HG03432 (cell line): ENCODE results near the gene STK38L.

Experiments used
- ATAC-seq: cut with Tn5 transposase; IDR thresholded peaks from one replicate; pipeline ENCODE4 v1.9.1; 2021; ENCODE audit warnings: mild to moderate bottlenecking, moderate library complexity; ENCODE audit not compliant: unreplicated experiment

STK38L gene

DNA sequence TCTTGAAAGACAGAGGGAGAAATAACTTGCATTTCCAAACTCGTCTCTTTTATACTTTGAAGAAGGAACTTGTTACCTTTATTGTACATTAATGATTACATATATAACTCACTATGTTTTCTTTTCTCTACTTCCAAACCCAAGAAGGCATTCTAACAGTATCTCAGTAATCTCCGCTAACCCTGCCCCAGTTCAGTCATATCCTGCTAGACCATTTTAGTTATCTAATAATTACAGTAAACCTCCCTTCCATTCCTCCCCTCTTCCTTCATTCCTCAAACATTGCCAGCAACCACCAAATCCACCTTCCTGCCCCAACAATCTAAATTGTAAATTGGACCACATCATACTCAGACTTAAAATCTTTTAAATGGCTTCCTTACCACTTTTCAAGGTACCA is 30.6 kb downstream of the STK38L start:
- no peak for ATAC-seq

DNA sequence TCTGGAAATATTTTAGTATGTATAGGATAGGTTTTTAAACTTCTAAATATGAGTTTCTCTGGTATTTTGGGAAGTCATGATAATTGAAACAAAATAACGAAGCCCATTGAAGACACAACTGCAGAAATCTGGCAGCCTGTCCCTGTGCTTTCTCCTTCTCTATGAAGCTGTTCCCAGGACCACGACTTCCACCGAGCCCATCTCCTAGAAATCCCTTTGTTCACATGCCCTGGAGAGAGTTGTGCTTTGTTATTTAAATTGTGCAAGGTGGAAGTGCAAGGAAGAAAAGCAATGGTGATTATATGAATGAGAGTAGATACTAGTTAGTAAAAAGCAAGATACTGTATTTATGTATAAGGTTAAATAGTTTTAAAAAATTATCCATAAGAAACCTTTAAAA is 32.2 kb downstream of the STK38L start:
- ATAC-seq: no peak

DNA sequence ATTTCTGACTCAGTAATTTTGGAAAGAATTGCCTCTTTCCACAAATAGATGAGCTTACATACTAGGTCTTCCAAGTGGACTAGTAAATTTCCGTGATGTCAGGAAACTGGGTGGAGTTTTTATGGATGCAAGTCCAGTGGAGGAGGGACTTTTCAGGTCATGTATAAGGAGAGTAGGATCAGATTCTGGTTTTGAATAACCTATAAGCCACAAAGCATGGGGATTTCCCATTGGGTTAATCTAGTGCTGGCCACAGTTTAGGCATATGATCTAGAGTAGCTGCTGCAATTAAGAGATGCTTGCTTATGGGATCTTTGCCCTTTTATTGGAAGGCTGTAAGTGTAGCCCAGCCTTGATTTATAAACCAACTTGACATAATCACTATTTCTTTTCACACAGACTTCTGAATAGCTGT is 33.8 kb downstream of the STK38L start:
- peak; percentile 89 for ATAC-seq

DNA sequence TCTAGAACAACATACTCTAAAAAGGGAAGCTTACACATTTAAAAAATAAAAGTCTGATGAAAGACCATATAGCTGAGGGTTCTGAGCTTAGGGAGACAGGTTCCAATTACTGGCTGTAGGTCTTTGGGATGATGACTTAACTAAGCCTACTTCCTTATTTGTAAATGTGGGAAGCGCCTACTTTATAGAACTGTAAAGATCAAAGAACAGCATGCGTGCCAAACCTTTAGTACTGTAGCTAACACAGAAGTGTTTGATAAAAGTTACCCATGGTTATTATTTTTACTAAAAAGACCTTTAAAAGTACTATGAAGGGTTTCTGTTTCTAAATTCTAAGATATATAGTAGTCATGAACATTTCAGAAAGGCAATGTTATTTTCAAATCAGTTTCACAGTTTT is 35.7 kb downstream of the STK38L start:
- no peak for ATAC-seq

DNA sequence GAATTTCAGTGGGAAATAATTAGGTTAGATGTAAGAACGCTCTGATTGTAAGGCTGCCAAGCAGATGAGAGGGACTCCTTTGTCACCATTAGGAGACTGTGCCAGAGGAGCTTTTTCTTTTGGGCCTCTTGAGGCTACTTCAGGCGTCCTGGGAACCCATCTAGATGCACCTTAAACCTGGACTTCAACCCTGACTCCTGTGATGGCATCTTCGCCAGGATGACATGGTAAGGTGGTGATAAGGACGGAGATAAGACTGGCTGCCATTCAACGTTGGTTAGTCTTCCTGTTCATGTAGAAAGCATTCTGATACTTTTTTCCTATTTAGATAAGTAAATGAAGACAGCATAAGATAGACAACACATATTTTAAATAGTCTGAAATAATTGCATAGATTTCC is 36.3 kb downstream of the STK38L start:
- ATAC-seq: no peak

DNA sequence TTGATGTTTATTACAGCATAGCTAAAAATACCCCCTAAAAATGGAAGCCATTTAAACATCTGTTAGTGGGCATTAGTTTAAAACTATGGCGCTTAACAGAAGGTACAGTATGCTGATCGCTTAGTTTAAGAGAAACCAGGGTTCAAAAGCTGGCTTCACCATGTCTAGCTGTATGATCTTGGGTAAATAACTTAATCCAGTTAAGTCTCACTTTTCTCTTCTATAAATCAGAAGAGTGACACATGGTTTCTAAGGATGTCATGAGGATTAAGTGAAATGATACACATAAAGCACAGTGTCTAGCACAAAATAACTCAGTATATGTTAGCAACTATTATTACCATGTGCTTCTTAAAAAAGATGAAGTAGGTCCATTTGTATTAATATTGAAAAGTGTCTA is 38.7 kb downstream of the STK38L start:
- no peak for ATAC-seq

DNA sequence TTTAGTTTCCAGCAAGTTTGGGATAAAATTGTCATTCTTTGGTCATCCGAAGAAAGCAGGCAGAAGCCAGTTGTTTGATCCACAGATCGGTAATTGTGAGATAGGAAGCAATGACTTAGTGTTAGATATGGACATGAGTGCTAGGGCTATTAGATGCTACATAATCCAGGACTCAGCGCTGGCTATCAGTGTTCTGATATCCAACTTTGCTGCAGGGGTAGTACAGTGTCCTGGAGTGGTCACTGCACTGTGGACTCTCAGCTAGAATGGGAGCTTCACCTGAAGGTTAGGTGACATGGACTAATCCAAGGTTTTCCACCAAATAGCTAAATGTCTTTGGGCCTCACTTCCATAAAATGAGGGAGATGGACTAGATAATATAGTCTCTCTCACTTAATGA is 39.9 kb downstream of the STK38L start:
- no peak for ATAC-seq

DNA sequence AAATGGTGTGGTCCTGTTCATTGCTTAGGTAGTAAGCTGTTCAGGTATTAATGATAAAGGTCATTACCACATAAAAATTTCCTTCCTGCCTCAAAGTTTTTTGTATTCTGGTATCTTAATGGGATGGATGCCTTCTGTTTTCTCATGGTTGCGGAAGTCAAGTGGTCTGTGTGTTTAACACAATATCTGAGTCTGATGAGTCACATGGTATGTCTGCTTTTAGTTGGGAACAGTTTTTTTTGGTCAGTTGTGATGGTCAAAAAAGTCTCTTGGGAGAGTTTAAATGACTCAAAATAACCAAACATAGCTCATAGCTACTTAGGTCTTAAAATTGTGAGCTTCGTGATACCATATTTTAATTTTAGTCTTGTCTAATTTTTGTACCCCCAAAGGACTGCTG is 40.7 kb downstream of the STK38L start:
- ATAC-seq: peak; percentile 72

DNA sequence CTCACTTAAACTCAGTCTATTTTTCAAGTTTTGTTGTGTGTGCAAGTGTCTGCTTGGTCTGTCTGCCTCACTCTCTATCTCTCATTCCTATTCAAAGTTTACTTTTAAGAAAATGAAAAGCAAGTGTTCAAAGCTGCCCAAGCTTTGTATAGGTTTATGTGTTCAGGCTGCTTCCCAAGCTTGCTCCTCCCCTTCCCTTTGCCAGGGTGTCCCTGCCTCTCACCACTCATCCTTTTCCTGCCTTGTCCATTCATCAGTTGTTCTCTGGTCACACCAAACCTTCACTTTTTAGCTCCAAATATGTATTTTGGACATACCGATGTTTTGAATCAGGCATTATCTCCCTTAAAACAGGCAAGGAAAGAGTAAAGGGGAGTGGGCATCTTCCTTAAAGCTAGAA is 41.3 kb downstream of the STK38L start:
- no peak for ATAC-seq

DNA sequence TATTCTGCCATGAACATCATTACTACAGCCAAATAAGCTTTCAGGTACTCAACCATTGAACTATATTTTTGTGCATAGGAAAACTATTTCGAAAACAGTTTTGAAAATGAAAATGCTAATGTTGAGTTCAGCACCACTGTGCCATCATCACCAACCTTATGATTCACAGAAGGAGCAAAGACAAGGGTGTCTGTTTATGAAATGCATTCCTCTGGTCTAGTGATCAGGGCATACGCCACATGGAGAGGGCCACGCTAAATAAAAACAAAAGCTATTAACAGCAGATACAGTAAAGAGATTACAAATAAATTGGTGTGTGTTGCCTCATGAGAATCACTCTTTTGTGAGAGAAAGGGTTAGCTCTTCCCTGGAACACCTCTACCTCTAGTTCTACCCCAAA is 45.3 kb downstream of the STK38L start:
- no peak for ATAC-seq

DNA sequence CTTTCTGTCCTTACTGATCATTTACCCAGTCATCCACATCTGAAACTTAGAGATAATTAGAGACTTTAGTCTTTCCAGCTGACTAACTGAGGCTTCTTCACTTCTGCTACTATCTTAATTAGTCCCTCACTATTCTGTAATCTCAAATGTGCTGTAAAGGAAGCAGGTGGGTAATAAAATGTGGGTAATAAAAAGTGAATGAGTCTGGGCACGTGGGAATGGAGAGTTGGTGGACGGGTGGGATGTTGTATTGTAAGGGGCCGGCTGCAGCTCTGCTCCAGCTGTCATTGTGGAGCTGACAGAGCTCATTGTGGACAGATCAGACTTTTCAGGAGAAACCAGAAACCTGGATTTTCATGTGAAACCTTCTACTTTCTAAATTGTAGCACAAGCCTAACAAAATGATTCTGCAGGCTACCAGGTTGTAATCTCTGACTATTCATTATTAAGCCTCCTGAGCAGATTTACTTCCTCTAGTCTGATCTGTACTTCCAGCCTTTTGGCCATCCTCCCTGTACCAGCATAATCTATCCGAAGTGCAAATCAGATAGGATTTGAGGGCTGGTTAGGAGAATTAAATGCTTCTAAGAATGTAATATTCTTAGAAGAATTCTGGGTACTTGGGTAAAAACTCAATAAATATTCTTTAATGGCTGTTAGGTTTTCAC is 46.5 kb downstream of the STK38L start:
- peak; percentile 46 for ATAC-seq

DNA sequence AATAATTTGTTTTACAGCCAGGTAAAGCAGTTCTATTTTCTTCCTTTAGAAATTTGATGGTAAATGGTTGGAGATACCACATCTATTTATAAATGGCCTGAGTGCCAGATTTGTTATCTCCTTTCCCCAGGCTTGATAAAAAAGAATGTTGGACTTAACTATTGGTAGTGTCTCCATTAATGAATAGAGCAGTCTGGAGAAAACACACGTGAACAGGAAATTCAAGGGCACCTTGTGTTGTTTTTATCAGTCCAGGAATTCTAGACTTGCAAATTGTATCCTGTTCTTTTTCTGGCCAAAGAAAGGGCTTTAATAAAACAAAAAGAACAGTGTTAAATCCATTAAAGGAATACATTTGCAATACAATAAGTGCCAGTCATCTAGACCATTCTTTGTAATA is 47.8 kb downstream of the STK38L start:
- ATAC-seq: no peak

DNA sequence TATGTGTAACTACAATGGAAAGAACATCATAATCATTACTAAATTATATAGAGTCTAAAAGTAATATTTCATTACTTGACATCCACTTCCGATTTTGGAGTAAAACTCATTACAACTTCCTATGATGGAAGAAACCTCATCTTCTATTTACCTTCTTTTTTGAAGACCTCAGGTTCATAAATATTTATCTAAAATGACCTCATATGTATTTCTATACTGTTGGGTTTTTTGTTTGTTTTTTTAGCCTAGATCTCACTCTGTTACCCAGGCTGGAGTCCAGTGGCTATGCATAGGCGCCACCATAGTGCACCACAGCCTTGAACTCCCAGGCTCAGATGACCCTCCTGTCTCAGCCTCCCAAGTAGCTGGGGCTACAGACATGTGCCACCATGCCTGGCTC is 48.6 kb downstream of the STK38L start:
- ATAC-seq: no peak

DNA sequence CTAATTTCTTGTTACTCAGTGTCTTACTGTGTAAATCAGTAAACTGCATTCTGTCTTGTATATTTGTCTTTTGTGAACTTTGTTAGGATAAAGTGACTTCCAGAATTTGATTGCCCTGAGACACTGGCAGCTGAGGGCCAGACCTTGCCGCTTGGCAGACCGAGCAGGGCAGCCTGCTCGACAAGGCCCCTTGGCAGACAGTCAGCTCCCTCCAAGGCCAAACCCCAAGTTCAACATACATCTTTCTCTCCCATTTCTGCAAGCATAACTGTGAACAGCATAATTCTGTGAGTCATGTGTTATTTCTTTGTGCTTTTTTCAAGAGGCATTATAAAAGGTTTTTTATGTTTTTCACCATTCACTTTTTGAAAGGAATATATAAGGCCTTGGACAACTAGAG is 49.4 kb downstream of the STK38L start:
- ATAC-seq: no peak

DNA sequence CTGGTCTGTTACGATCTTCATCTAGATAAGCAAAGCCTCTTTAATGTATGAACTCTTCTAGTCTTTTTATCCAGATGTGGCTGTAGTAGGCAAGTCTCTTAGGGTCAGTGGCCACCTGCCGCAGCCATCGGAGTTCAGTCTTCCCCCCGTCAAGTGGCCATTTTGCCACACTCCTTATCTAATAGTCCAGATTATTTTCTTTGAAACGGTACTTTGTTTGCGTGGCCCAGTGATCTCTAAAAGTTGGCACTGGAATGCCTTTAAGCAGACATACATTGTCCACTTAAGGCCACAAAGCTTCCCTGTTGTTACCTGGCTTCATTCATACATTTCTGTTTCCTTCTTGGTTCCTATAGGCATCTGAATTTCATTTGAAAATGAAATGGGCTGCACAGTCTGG is 52.6 kb downstream of the STK38L start:
- no peak for ATAC-seq

DNA sequence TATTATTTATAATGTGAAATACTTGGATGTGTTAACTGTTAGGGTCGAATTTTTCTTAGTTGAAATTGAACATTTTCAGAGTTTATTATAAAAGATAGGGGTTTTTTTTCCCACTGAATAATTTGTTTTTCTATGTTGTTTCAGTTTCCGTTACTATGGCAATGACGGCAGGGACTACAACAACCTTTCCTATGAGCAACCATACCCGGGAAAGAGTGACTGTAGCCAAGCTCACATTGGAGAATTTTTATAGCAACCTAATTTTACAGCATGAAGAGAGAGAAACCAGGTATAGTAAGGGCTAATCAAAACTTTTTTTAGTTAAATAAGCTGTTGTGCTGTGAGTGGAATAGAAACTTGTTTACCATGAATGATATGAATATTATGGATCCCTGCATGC is 53.5 kb downstream of the STK38L start:
- ATAC-seq: no peak

DNA sequence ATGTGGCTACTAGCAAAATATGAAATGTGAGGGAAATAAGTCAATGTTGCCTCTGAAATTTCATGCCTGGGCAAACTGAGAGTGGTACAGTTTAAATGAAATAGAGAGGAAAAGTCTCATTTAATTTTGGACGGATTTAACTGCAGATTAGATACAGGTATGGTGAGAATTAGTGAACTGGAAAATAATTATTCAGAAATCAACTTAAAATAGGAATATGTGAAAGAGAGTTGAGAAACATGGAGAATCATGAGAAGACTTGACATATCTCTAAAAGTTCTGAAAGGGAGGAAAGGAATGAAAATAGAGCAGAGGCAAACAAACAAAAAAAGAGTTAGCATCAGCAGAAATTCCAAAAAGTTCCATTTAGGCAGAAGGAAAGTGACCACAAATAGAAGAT is 55.0 kb downstream of the STK38L start:
- no peak for ATAC-seq

DNA sequence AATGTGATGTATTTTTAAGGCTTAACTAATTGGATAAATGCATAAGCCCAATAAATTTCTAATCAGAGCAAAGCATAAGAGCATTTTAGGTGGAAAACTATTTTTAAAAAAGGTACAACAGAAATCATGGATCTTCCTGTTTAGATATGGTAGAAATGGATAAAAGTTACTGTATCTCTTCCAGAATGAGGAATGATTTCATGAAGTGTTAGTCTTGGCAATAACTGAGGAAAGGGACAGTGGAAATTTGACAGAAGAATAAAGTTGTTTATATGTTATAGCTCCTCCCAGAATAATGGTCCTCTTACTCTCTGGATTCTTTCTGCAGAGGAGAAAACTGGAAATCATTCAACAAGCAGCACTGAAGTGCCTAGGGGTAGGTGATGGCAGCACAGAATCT is 56.1 kb downstream of the STK38L start:
- no peak for ATAC-seq

DNA sequence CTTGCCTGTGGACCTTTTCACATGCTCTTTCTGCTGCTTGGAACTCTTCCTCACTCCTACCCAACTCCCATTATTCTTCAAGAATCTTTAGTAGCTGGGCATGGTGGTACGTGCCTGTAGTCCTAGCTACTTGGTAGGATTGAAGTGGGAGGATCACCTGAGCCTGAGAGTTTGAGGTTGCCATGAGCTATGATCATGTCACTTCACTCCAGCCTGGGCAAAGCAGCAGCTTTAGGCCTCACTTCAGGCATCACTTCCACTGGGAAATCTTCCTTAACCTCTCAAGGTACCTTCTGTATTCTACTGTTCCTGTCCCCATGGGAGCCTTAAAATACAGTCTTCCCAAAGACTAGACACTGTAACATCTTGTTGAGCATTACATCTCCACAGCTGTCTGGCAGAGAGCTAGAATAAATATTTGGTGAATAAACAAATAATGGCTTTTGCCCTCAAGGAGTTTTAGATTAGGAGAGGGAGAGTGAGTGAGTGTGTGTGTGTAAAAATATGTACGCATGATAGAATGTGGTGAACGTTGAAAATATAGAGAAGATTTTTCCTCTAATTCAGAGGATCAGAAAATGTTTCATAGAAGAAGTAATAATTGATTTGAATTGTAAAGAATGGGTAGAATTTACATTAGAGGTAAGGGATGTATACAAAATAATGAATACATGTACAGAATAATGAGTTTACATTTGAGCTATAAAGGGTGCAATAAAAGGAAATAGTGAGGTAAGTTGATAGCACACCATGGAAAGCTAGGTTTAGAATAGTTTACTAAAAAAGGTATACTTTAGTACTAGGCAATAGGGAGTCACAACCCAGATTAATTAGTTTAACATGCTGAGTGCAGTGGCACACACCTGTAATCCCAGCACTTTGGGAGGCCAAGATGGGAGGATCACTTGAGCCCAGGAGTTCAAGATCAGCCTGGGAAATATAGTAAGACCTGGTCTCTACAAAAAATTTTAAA is 59.3 kb downstream of the STK38L start:
- ATAC-seq: no peak

DNA sequence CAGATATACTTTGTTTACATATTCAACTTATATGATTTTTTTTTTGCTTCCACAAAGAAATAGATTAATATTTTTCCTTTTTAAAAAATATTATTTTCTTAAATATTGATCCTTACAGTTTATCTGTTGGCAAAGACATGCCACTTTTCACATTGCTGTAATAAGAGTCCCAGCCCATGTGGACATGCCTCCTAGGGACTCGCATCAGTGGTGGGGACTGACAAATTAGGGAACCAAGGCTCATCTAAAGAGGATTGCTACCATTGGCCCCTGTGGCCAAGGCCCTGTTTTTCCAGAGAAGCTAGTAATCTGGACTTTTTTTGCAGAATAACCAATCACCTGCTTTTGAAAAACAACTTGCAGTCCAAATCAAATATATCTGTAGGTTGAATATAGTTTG is 60.8 kb downstream of the STK38L start:
- no peak for ATAC-seq

DNA sequence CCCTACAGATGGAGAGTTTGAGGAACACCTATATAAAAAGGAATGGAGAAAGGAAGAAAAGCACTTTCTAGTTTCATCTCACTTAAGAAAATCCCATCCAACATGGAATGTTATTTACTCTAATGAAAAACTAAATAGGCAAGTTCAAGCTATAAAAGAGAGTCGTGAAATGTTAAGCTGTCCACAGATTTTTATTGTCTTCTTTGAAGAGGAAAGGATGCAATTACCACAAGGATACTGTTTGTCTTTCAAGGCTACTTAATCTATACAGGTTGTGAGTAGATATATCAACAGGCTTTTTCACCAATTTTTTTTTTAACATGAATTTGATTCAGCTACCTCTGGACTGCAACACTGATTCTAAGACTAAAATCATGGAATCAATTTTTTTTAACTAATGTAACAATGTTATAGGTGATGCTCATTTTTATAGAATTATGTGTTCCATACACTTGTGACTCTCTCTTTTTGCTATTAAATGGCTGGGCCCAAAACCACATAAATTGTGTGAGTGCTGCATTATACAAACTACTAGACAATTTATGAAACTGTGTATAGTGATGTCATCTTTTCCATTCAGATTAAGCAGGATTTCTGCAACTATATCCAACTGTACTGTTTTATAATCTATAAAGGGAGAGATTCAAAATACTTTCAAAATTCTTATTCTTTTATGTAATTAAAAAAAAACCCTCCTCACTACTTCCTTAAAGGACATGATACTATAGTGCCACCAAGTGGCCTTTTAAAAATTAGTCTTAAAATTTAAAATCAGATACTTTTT is 61.8 kb downstream of the STK38L start:
- ATAC-seq: no peak
